ENCODE results near the gene PRDM12.

Gene PRDM12

GRCh38 chr9:130728721-130729120 is 64.3 kb downstream of the PRDM12 start:
- H3K9ac ChIP-seq (ENCODE audit: low read length), result no peak overlapping the region
- no peaks in the 10 kb centered on the region for H3K79me2 ChIP-seq (ENCODE audit: control insufficient read depth, insufficient read depth, low read length, poor library complexity)
- no peaks in the 10 kb centered on the region for H3K79me1 ChIP-seq (ENCODE audit: low read length)
- no peak overlapping the region for H3K27ac ChIP-seq (ENCODE audit: low read depth, low read length)
- H3K27me3 ChIP-seq (ENCODE audit: insufficient read depth, low read length), result no peaks in the 10 kb centered on the region
- no peak overlapping the region for H3K18ac ChIP-seq (ENCODE audit: low read length)
- H4K12ac ChIP-seq (ENCODE audit: low read depth, low read length), result no peak overlapping the region
- H3K14ac ChIP-seq (ENCODE audit: low read length), result no peak overlapping the region
- H2AK5ac ChIP-seq (ENCODE audit: low read length), result no peak overlapping the region
- H3K4me2 ChIP-seq (ENCODE audit: low read length), result no peak overlapping the region
- DNase-seq, result no peak
- H2BK5ac ChIP-seq (ENCODE audit: low read depth, low read length, poor library complexity), result no peak overlapping the region
- no peaks in the 10 kb centered on the region for H3K9me3 ChIP-seq (ENCODE audit: insufficient read depth, low read depth, low read length)
- H4K91ac ChIP-seq (ENCODE audit: low read depth, low read length), result no peak overlapping the region
- H3K36me3 ChIP-seq (ENCODE audit: control insufficient read depth in 1 of 2, insufficient read depth in 2 of 2, low read length in 2 of 2), result no peaks in the 10 kb centered on the region
- no peak overlapping the region for H3K4me3 ChIP-seq (ENCODE audit: low read depth, low read length)
- H3K4ac ChIP-seq (ENCODE audit: low read depth, low read length), result no peak overlapping the region
- H2AFZ ChIP-seq (ENCODE audit: insufficient read depth, low read length, poor library complexity), result no peak overlapping the region
- no peak overlapping the region for H2BK120ac ChIP-seq (ENCODE audit: insufficient read depth, low read length, poor library complexity)
- peaks cover 0 to 3% of the 10 kb centered on the region in 2 experiments for H3K4me1 ChIP-seq (ENCODE audit: control insufficient read depth in 1 of 2, insufficient read depth in 2 of 2, low read length in 2 of 2)
- no peak overlapping the region for H3K23ac ChIP-seq (ENCODE audit: low read length)
- WGBS (ENCODE audit: extremely low coverage, insufficient coverage, insufficient read length), result no CpG with 5 or more reads among the region's 3 CpGs
- H4K8ac ChIP-seq (ENCODE audit: low read depth, low read length), result no peak overlapping the region
- H2BK12ac ChIP-seq (ENCODE audit: low read length), result no peak overlapping the region

GRCh38 chr9:130729145-130729544 is 64.8 kb downstream of the PRDM12 start:
- H4K8ac ChIP-seq (ENCODE audit: low read depth, low read length), result no peak overlapping the region
- peaks cover 0 to 3% of the 10 kb centered on the region in 2 experiments for H3K4me1 ChIP-seq (ENCODE audit: control insufficient read depth in 1 of 2, insufficient read depth in 2 of 2, low read length in 2 of 2)
- no peak overlapping the region for H3K9ac ChIP-seq (ENCODE audit: low read length)
- no peak for DNase-seq
- no peaks in the 10 kb centered on the region for H3K79me1 ChIP-seq (ENCODE audit: low read length)
- H3K4ac ChIP-seq (ENCODE audit: low read depth, low read length), result no peak overlapping the region
- H3K36me3 ChIP-seq (ENCODE audit: control insufficient read depth in 1 of 2, insufficient read depth in 2 of 2, low read length in 2 of 2), result no peaks in the 10 kb centered on the region
- no peak overlapping the region for H3K27ac ChIP-seq (ENCODE audit: low read depth, low read length)
- no peaks in the 10 kb centered on the region for H3K79me2 ChIP-seq (ENCODE audit: control insufficient read depth, insufficient read depth, low read length, poor library complexity)
- no CpG with 5 or more reads among the region's 2 CpGs for WGBS (ENCODE audit: extremely low coverage, insufficient coverage, insufficient read length)
- H2BK120ac ChIP-seq (ENCODE audit: insufficient read depth, low read length, poor library complexity), result no peak overlapping the region
- no peak overlapping the region for H3K4me3 ChIP-seq (ENCODE audit: low read depth, low read length)
- no peak overlapping the region for H3K18ac ChIP-seq (ENCODE audit: low read length)
- no peak overlapping the region for H3K23ac ChIP-seq (ENCODE audit: low read length)
- no peaks in the 10 kb centered on the region for H3K9me3 ChIP-seq (ENCODE audit: insufficient read depth, low read depth, low read length)
- no peaks in the 10 kb centered on the region for H3K27me3 ChIP-seq (ENCODE audit: insufficient read depth, low read length)
- H3K4me2 ChIP-seq (ENCODE audit: low read length), result no peak overlapping the region
- H2BK12ac ChIP-seq (ENCODE audit: low read length), result no peak overlapping the region
- no peak overlapping the region for H4K12ac ChIP-seq (ENCODE audit: low read depth, low read length)
- no peak overlapping the region for H4K91ac ChIP-seq (ENCODE audit: low read depth, low read length)
- H2AK5ac ChIP-seq (ENCODE audit: low read length), result no peak overlapping the region
- H2BK5ac ChIP-seq (ENCODE audit: low read depth, low read length, poor library complexity), result no peak overlapping the region
- H2AFZ ChIP-seq (ENCODE audit: insufficient read depth, low read length, poor library complexity), result no peak overlapping the region
- no peak overlapping the region for H3K14ac ChIP-seq (ENCODE audit: low read length)

- Histone ChIP-seq H3K18ac (ENCODE audit: low read length) (no peak overlapping the region), H4K91ac (ENCODE audit: low read depth, low read length) (no peak overlapping the region), H2BK120ac (ENCODE audit: insufficient read depth, low read length, poor library complexity) (no peak overlapping the region), H2AFZ (ENCODE audit: insufficient read depth, low read length, poor library complexity) (no peak overlapping the region), H3K4me2 (ENCODE audit: low read length) (no peak overlapping the region), H3K36me3 (ENCODE audit: control insufficient read depth in 1 of 2, insufficient read depth in 2 of 2, low read length in 2 of 2) (no peaks in the 10 kb centered on the region), H4K8ac (ENCODE audit: low read depth, low read length) (no peak overlapping the region), H3K4ac (ENCODE audit: low read depth, low read length) (no peak overlapping the region), H3K14ac (ENCODE audit: low read length) (no peak overlapping the region), H3K4me3 (ENCODE audit: low read depth, low read length) (no peak overlapping the region), H3K23ac (ENCODE audit: low read length) (no peak overlapping the region), H3K9me3 (ENCODE audit: insufficient read depth, low read depth, low read length) (no peaks in the 10 kb centered on the region), H4K12ac (ENCODE audit: low read depth, low read length) (no peak overlapping the region), H3K79me2 (ENCODE audit: control insufficient read depth, insufficient read depth, low read length, poor library complexity) (no peaks in the 10 kb centered on the region), H3K9ac (ENCODE audit: low read length) (no peak overlapping the region), H3K79me1 (ENCODE audit: low read length) (no peaks in the 10 kb centered on the region), H2BK5ac (ENCODE audit: low read depth, low read length, poor library complexity) (no peak overlapping the region), H2AK5ac (ENCODE audit: low read length) (no peak overlapping the region), H3K4me1 (ENCODE audit: control insufficient read depth in 1 of 2, insufficient read depth in 2 of 2, low read length in 2 of 2) (peaks cover 0 to 3% of the 10 kb centered on the region in 2 experiments), H3K27me3 (ENCODE audit: insufficient read depth, low read length) (no peaks in the 10 kb centered on the region), H2BK12ac (ENCODE audit: low read length) (no peak overlapping the region), H3K27ac (ENCODE audit: low read depth, low read length) (no peak overlapping the region)
- WGBS (ENCODE audit: extremely low coverage, insufficient coverage, insufficient read length), result no CpG with 5 or more reads among the region's 2 CpGs
- no peak for DNase-seq
Measured at GRCh38 chr9:130731355-130731754, 67.0 kb downstream of the PRDM12 start.

GRCh38 chr9:130732136-130732535 is 67.7 kb downstream of the PRDM12 start:
- H3K27me3 ChIP-seq (ENCODE audit: insufficient read depth, low read length), result no peaks in the 10 kb centered on the region
- no peak for DNase-seq
- H3K27ac ChIP-seq (ENCODE audit: low read depth, low read length), result no peak overlapping the region
- no peak overlapping the region for H2AFZ ChIP-seq (ENCODE audit: insufficient read depth, low read length, poor library complexity)
- no peak overlapping the region for H2AK5ac ChIP-seq (ENCODE audit: low read length)
- H3K79me1 ChIP-seq (ENCODE audit: low read length), result no peaks in the 10 kb centered on the region
- peaks cover 0 to 3% of the 10 kb centered on the region in 2 experiments for H3K4me1 ChIP-seq (ENCODE audit: control insufficient read depth in 1 of 2, insufficient read depth in 2 of 2, low read length in 2 of 2)
- H3K36me3 ChIP-seq (ENCODE audit: control insufficient read depth in 1 of 2, insufficient read depth in 2 of 2, low read length in 2 of 2), result no peaks in the 10 kb centered on the region
- H4K8ac ChIP-seq (ENCODE audit: low read depth, low read length), result no peak overlapping the region
- H2BK12ac ChIP-seq (ENCODE audit: low read length), result no peak overlapping the region
- no peak overlapping the region for H3K23ac ChIP-seq (ENCODE audit: low read length)
- no peak overlapping the region for H3K9ac ChIP-seq (ENCODE audit: low read length)
- no peak overlapping the region for H2BK5ac ChIP-seq (ENCODE audit: low read depth, low read length, poor library complexity)
- no peak overlapping the region for H3K4ac ChIP-seq (ENCODE audit: low read depth, low read length)
- no peak overlapping the region for H3K4me2 ChIP-seq (ENCODE audit: low read length)
- H3K79me2 ChIP-seq (ENCODE audit: control insufficient read depth, insufficient read depth, low read length, poor library complexity), result no peaks in the 10 kb centered on the region
- no peak overlapping the region for H4K91ac ChIP-seq (ENCODE audit: low read depth, low read length)
- WGBS (ENCODE audit: extremely low coverage, insufficient coverage, insufficient read length), result no CpG with 5 or more reads among the region's 2 CpGs
- no peak overlapping the region for H3K14ac ChIP-seq (ENCODE audit: low read length)
- no peak overlapping the region for H3K4me3 ChIP-seq (ENCODE audit: low read depth, low read length)
- no peak overlapping the region for H2BK120ac ChIP-seq (ENCODE audit: insufficient read depth, low read length, poor library complexity)
- H4K12ac ChIP-seq (ENCODE audit: low read depth, low read length), result no peak overlapping the region
- H3K18ac ChIP-seq (ENCODE audit: low read length), result no peak overlapping the region
- no peaks in the 10 kb centered on the region for H3K9me3 ChIP-seq (ENCODE audit: insufficient read depth, low read depth, low read length)

Measured in trophoblast cell (in vitro differentiated cells and primary cell).